SK-N-SH (cell line): Measurements from ENCODE around the gene OR2T4. TPM values are rescaled to one million over a fixed set of nuclear protein-coding genes. Genes with fewer than 3 reads are reported as not detected.

ENCODE experiments used
- CTCF ChIA-PET: fragments of 300-600, 350-600 bp; formaldehyde crosslinking; extraction: SDS; loops from one replicate; lab custom pipeline; 2021; lab: Yijun Ruan, JAX
- POLR2A ChIA-PET: fragments of 350-600 bp; sonication (Branson Sonifier 250); formaldehyde crosslinking; extraction: SDS; loops from one replicate; lab custom pipeline; 2020; ENCODE audit warnings: antibody characterized with exemption, inconsistent platforms; lab: Yijun Ruan, JAX
- DNase-seq: peaks from one replicate; pipeline ENCODE4 v3.0.0; 2012
- H2AFZ ChIP-seq: fragments of 200-600 bp; sonication (generic); 2 replicates; pipeline ENCODE4 v1.8.1; 2016; ENCODE audit warnings: antibody characterized with exemption, mild to moderate bottlenecking, low read depth
- H3F3A ChIP-seq: fragments of 200-600 bp; sonication (generic); replicated peaks from 2 replicates; pipeline ENCODE3; 2016; ENCODE audit warnings: antibody characterized with exemption, mild to moderate bottlenecking; ENCODE audit not compliant: insufficient read depth
- H3K27ac ChIP-seq, 2 experiments: fragments of 200-500 bp in 1 of 2; fragments of 200-600 bp in 1 of 2; sonication (Bioruptor generic) in 1 of 2; sonication (generic), shearing (Covaris generic) in 1 of 2; 2 replicates each; pipeline versions ENCODE4 v1.5.1 to v1.6.1; 2014 to 2016; ENCODE audit warnings: low read depth in 2 of 2, inconsistent platforms in 1 of 2, low read length in 1 of 2, mild to moderate bottlenecking in 1 of 2, mixed read lengths in 1 of 2
- H3K27me3 ChIP-seq: fragments of 200-600 bp; sonication (generic), shearing (Covaris generic); 2 replicates; pipeline ENCODE4 v1.6.1; 2016; ENCODE audit warnings: mixed run types; ENCODE audit not compliant: insufficient read depth
- H3K36me3 ChIP-seq, 2 experiments: fragments of 200-500 bp in 1 of 2; fragments of 200-600 bp in 1 of 2; sonication (Bioruptor generic) in 1 of 2; sonication (generic) in 1 of 2; replicated peaks in 1 of 2; 2 replicates each; pipeline versions ENCODE3 to v1.5.1; 2014 to 2016; ENCODE audit warnings: low read length in 1 of 2, mild to moderate bottlenecking in 1 of 2; ENCODE audit not compliant: insufficient read depth in 2 of 2, control insufficient read depth in 1 of 2
- H3K4me1 ChIP-seq, 2 experiments: fragments of 200-500 bp in 1 of 2; fragments of 200-600 bp in 1 of 2; sonication (Bioruptor generic) in 1 of 2; sonication (generic), shearing (Covaris generic) in 1 of 2; 2 replicates each; pipeline versions ENCODE4 v1.5.1 to v1.6.1; 2014 to 2016; ENCODE audit warnings: low read depth in 1 of 2, low read length in 1 of 2, mixed run types in 1 of 2; ENCODE audit not compliant: insufficient read depth in 2 of 2, control insufficient read depth in 1 of 2
- H3K4me2 ChIP-seq: fragments of 200-600 bp; sonication (generic), shearing (Covaris generic); 2 replicates; pipeline ENCODE4 v1.6.1; 2017; ENCODE audit warnings: mixed run types
- H3K4me3 ChIP-seq, 2 experiments: fragments of 200-500 bp in 1 of 2; fragments of 200-600 bp in 1 of 2; sonication (Bioruptor generic) in 1 of 2; sonication (generic), shearing (Covaris generic) in 1 of 2; 2 replicates each; pipeline versions ENCODE4 v1.5.1 to v1.8.1; 2014 to 2016; ENCODE audit warnings: low read depth in 2 of 2, inconsistent platforms in 1 of 2, low read length in 1 of 2, mild to moderate bottlenecking in 1 of 2, mixed read lengths in 1 of 2, moderate library complexity in 1 of 2
- H3K79me2 ChIP-seq: fragments of 200-600 bp; sonication (generic); 2 replicates; pipeline ENCODE4 v1.8.1; 2017; ENCODE audit warnings: mild to moderate bottlenecking; ENCODE audit not compliant: insufficient read depth
- H3K9ac ChIP-seq: fragments of 200-600 bp; sonication (generic); 2 replicates; pipeline ENCODE4 v1.6.1; 2017; ENCODE audit warnings: mixed run types
- H3K9me2 ChIP-seq: fragments of 200-600 bp; sonication (generic); 2 replicates; pipeline ENCODE4 v1.6.1; 2017; ENCODE audit warnings: mixed run types
- H3K9me3 ChIP-seq: fragments of 200-600 bp; sonication (generic); 2 replicates; pipeline ENCODE4 v1.6.1; 2017; ENCODE audit warnings: mixed run types, mild to moderate bottlenecking, moderate library complexity
- H4K20me1 ChIP-seq: fragments of 200-600 bp; sonication (generic); 2 replicates; pipeline ENCODE4 v1.6.1; 2017; ENCODE audit warnings: mild to moderate bottlenecking, mixed run types; ENCODE audit not compliant: insufficient read depth
- CHD2 ChIP-seq: fragments of 150-350 bp; IDR thresholded peaks from 2 replicates; pipeline ENCODE4 v1.6.1; 2018; ENCODE audit warnings: low read length; ENCODE audit not compliant: partially characterized antibody
- FOSL2 ChIP-seq: IDR thresholded peaks from 2 replicates; pipeline ENCODE4 v1.4.0; 2012; ENCODE audit warnings: low read depth, mild to moderate bottlenecking, moderate library complexity, borderline replicate concordance
- FOXM1 ChIP-seq: IDR thresholded peaks from 2 replicates; pipeline ENCODE4 v1.4.0; 2012; ENCODE audit warnings: low read depth, mild to moderate bottlenecking
- GATA2 ChIP-seq: sonication (generic); formaldehyde crosslinking; IDR thresholded peaks from 2 replicates; pipeline ENCODE4 v1.5.0; 2020; ENCODE audit warnings: mild to moderate bottlenecking, missing genetic modification reagents
- JUND ChIP-seq: IDR thresholded peaks from 2 replicates; pipeline ENCODE4 v1.4.0; 2012
- MXI1 ChIP-seq: IDR thresholded peaks from 2 replicates; pipeline ENCODE4 v1.6.1; 2012; ENCODE audit warnings: mild to moderate bottlenecking, low read depth, low read length, improper control_type of control experiment
- RAD21 ChIP-seq: IDR thresholded peaks from 2 replicates; pipeline ENCODE4 v1.6.1; 2012; ENCODE audit warnings: mild to moderate bottlenecking, low read length
- RXRA ChIP-seq: IDR thresholded peaks from 2 replicates; pipeline ENCODE4 v1.4.0; 2012; ENCODE audit warnings: low read depth, mild to moderate bottlenecking, borderline replicate concordance
- SMC3 ChIP-seq: IDR thresholded peaks from 2 replicates; pipeline ENCODE4 v1.6.1; 2012; ENCODE audit warnings: low read depth, low read length, improper control_type of control experiment
- TCF12 ChIP-seq: IDR thresholded peaks from 2 replicates; pipeline ENCODE4 v1.4.0; 2012
- TEAD4 ChIP-seq: IDR thresholded peaks from 2 replicates; pipeline ENCODE4 v1.4.0; 2012; ENCODE audit warnings: mild to moderate bottlenecking, borderline replicate concordance; ENCODE audit not compliant: insufficient read depth
- WGBS: methylation state at CpG from one replicate; pipeline ENCODE4 v1.1.6; 2017; ENCODE audit warnings: low lambda C conversion rate; 5-methylcytosine and 5-hydroxymethylcytosine counted together
- polyA plus RNA-seq, 3 experiments: library from polyadenylated mRNA; depleted of rRNA; stranded (reverse); fragments of >200 nt; gene quantifications; 2 replicates each; pipeline ENCODE4 v1.2.3, GENCODE V29; 2012
- TF ChIP-seq, protein P1 (sequence below): IDR thresholded peaks from 2 replicates; pipeline ENCODE4 v1.4.0; 2012; ENCODE audit warnings: low read depth
- TF ChIP-seq, protein P2 (sequence below): IDR thresholded peaks from 2 replicates; pipeline ENCODE4; 2012
- TF ChIP-seq, protein P3 (sequence below): fragments of 150-350 bp; IDR thresholded peaks from 2 replicates; pipeline ENCODE4 v1.6.1; 2017; ENCODE audit warnings: antibody characterized with exemption, low read length, low read depth, borderline replicate concordance
- TF ChIP-seq, protein P4 (sequence below): fragments of 150-350 bp; IDR thresholded peaks from 2 replicates; pipeline ENCODE4 v1.6.1; 2016; ENCODE audit warnings: mild to moderate bottlenecking, low read depth, low read length
- TF ChIP-seq, protein P5 (sequence below): IDR thresholded peaks from 2 replicates; pipeline ENCODE4 v1.4.0; 2012; ENCODE audit warnings: low read depth, borderline replicate concordance

OR2T4 gene
- polyA plus RNA-seq, 1 of the 3 experiments (the other 2 are of a cell fraction) = not detected

DNA sequence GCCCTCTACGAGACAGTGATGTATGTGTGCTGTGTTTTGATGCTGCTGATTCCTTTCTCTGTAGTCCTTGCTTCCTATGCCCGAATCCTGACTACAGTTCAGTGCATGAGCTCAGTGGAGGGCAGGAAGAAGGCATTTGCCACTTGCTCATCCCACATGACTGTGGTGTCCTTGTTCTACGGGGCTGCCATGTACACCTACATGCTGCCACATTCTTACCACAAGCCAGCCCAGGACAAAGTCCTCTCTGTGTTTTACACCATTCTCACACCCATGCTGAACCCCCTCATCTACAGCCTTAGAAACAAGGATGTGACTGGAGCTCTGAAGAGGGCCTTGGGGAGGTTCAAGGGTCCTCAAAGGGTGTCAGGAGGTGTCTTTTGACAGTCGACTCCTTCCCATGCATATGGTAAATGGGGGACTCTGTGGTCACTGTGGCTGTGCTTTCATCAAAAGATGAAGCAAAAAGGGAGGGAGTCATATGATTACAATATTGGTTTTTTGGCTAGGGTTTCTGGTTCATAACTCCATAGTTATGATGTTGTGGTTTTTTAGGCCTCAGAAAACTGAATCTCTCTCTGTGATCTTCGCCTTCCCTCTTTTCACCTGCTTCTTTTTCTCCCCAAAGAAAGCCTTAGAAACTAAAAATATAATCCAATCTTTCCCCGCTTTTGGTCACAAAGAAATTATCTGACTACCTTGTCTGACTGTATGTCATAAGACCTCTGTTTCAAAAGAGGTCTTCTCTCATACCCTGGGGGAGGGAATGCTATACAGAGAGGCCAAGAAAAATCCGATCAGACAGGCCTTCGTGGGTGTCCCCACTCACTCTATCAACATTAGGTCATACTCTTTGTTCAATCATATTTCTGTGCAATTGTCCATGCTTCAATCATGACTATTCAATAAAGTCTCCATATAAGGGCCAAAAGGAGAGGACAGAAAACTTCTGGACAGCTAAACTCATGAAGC, 45.5 kb downstream of the OR2T4 start:
- TF ChIP-seq TEAD4 (no peak), SMC3 (no peak), RXRA (no peak), FOXM1 (no peak), MXI1 (no peak), TCF12 (no peak), FOSL2 (no peak), JUND (no peak), CHD2 (no peak), GATA2 (CRISPR knock-in tag) (no peak), RAD21 (no peak)
- TF ChIP-seq, protein P1, sequence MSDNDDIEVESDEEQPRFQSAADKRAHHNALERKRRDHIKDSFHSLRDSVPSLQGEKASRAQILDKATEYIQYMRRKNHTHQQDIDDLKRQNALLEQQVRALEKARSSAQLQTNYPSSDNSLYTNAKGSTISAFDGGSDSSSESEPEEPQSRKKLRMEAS = no peak
- TF ChIP-seq, protein P2, sequence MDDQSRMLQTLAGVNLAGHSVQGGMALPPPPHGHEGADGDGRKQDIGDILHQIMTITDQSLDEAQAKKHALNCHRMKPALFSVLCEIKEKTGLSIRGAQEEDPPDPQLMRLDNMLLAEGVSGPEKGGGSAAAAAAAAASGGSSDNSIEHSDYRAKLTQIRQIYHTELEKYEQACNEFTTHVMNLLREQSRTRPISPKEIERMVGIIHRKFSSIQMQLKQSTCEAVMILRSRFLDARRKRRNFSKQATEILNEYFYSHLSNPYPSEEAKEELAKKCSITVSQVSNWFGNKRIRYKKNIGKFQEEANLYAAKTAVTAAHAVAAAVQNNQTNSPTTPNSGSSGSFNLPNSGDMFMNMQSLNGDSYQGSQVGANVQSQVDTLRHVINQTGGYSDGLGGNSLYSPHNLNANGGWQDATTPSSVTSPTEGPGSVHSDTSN = no peak
- TF ChIP-seq, protein P3, sequence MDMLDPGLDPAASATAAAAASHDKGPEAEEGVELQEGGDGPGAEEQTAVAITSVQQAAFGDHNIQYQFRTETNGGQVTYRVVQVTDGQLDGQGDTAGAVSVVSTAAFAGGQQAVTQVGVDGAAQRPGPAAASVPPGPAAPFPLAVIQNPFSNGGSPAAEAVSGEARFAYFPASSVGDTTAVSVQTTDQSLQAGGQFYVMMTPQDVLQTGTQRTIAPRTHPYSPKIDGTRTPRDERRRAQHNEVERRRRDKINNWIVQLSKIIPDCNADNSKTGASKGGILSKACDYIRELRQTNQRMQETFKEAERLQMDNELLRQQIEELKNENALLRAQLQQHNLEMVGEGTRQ = no peak
- TF ChIP-seq, protein P4, sequence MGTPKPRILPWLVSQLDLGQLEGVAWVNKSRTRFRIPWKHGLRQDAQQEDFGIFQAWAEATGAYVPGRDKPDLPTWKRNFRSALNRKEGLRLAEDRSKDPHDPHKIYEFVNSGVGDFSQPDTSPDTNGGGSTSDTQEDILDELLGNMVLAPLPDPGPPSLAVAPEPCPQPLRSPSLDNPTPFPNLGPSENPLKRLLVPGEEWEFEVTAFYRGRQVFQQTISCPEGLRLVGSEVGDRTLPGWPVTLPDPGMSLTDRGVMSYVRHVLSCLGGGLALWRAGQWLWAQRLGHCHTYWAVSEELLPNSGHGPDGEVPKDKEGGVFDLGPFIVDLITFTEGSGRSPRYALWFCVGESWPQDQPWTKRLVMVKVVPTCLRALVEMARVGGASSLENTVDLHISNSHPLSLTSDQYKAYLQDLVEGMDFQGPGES = no peak
- TF ChIP-seq, protein P5, sequence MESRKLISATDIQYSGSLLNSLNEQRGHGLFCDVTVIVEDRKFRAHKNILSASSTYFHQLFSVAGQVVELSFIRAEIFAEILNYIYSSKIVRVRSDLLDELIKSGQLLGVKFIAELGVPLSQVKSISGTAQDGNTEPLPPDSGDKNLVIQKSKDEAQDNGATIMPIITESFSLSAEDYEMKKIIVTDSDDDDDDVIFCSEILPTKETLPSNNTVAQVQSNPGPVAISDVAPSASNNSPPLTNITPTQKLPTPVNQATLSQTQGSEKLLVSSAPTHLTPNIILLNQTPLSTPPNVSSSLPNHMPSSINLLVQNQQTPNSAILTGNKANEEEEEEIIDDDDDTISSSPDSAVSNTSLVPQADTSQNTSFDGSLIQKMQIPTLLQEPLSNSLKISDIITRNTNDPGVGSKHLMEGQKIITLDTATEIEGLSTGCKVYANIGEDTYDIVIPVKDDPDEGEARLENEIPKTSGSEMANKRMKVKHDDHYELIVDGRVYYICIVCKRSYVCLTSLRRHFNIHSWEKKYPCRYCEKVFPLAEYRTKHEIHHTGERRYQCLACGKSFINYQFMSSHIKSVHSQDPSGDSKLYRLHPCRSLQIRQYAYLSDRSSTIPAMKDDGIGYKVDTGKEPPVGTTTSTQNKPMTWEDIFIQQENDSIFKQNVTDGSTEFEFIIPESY = no peak
- TF ChIP-seq, all 33 proteins: peak for 0
- ChIA-PET POLR2A (no interaction called here), CTCF (no interaction called here)
- Histone ChIP-seq H3K4me1 (no peaks in the 10 kb centered on the region), H3F3A (no peaks in the 10 kb centered on the region), H3K27me3 (no peaks in the 10 kb centered on the region), H3K9me2 (no peaks in the 10 kb centered on the region), H3K27ac (no peak overlapping the region), H3K4me3 (no peak overlapping the region), H4K20me1 (no peaks in the 10 kb centered on the region), H3K79me2 (no peaks in the 10 kb centered on the region), H3K36me3 (no peaks in the 10 kb centered on the region), H2AFZ (no peak overlapping the region), H3K4me2 (no peak overlapping the region), H3K9ac (no peak overlapping the region), H3K9me3 (no peaks in the 10 kb centered on the region)
- no peak for DNase-seq
- 2% methylated on average over 8 of the region's 8 CpGs for WGBS

Other genes starting within 250 kb of the OR2T4 start
- not detected in 2 replicates for gene OR2M5, start 216.5 kb upstream of the OR2T4 start, polyA plus RNA-seq (2012; rRNA removed)
- gene OR2M2, start 186.8 kb upstream of the OR2T4 start, polyA plus RNA-seq (2012; rRNA removed) = not detected in 2 replicates
- not detected in 2 replicates for gene OR2M3, start 164.4 kb upstream of the OR2T4 start, polyA plus RNA-seq (2012; rRNA removed)
- not detected in 2 replicates for gene OR2M4, start 130.2 kb upstream of the OR2T4 start, polyA plus RNA-seq (2012; rRNA removed)
- 0.07 TPM in 1 of 2 replicates, not detected in the other for gene OR2T33, start 83.7 kb upstream of the OR2T4 start, polyA plus RNA-seq (2012; rRNA removed)
- not detected in 2 replicates for gene OR2T12, start 58.2 kb upstream of the OR2T4 start, polyA plus RNA-seq (2012; rRNA removed)
- not detected in 2 replicates for gene OR2M7, start 37.1 kb upstream of the OR2T4 start, polyA plus RNA-seq (2012; rRNA removed)
- not detected in 2 replicates for gene OR14C36, start 12.9 kb upstream of the OR2T4 start, polyA plus RNA-seq (2012; rRNA removed)
- not detected in 2 replicates for gene OR2T6, start 14.1 kb downstream of the OR2T4 start, polyA plus RNA-seq (2012; rRNA removed)
- gene OR2T1, start 41.4 kb downstream of the OR2T4 start, polyA plus RNA-seq (2012; rRNA removed) = not detected in 2 replicates
- gene OR2T2, start 84.0 kb downstream of the OR2T4 start, polyA plus RNA-seq (2012; rRNA removed) = not detected in 2 replicates
- gene OR2T3, start 111.7 kb downstream of the OR2T4 start, polyA plus RNA-seq (2012; rRNA removed) = not detected in 2 replicates
- gene OR2T5, start 126.9 kb downstream of the OR2T4 start, polyA plus RNA-seq (2012; rRNA removed) = not detected in 2 replicates
- not detected in 2 replicates for gene OR2G6, start 146.4 kb downstream of the OR2T4 start, polyA plus RNA-seq (2012; rRNA removed)
- not detected in 2 replicates for gene OR2T29, start 201.1 kb downstream of the OR2T4 start, polyA plus RNA-seq (2012; rRNA removed)
- gene OR2T34, start 213.1 kb downstream of the OR2T4 start, polyA plus RNA-seq (2012; rRNA removed) = not detected in 2 replicates
- gene OR2T10, start 236.0 kb downstream of the OR2T4 start, polyA plus RNA-seq (2012; rRNA removed) = not detected in 2 replicates